H1 (cell line): ENCODE measurements around the gene GPATCH4. TPM values are rescaled to one million over a fixed set of nuclear protein-coding genes. Genes with fewer than 3 reads are reported as not detected.

Experiments used
- CTCF ChIA-PET: fragments of 300-600 bp; sonication (Branson Sonifier 250); formaldehyde crosslinking; loops from one replicate; lab custom pipeline; 2021; ENCODE audit not compliant: partially characterized antibody; lab: Charles Lee
- POLR2A ChIA-PET: fragments of 300-600 bp; sonication (Branson Sonifier 250); formaldehyde crosslinking; loops from one replicate; lab custom pipeline; 2021; ENCODE audit warnings: inconsistent platforms; ENCODE audit not compliant: partially characterized antibody; lab: Charles Lee
- DNase-seq, 2 experiments: peaks; one replicate each; pipeline versions ENCODE4 v3.0.0 to v3.0.0-alpha.2; 2010 to 2022; ENCODE audit warnings: low spot score in 2 of 2, low read depth in 1 of 2, mixed read lengths in 1 of 2
- FAIRE-seq: peaks from 2 replicates; lab custom pipeline; 2011; peaks lifted over from hg19 to GRCh38; lab: Jason Lieb, UNC
- H2AFZ ChIP-seq: 2 replicates; pipeline ENCODE4 v1.8.1; 2012; ENCODE audit warnings: low read length, inconsistent platforms
- H2AK5ac ChIP-seq: 2 replicates; pipeline ENCODE4 v1.6.1; 2013; ENCODE audit warnings: low read depth, low read length
- H2BK120ac ChIP-seq: replicated peaks from 2 replicates; pipeline ENCODE3; 2013; ENCODE audit warnings: low read depth, low read length, inconsistent platforms
- H2BK12ac ChIP-seq: 2 replicates; pipeline ENCODE4 v1.6.1; 2013; ENCODE audit warnings: low read depth, low read length
- H2BK15ac ChIP-seq: 2 replicates; pipeline ENCODE4 v1.6.1; 2013; ENCODE audit warnings: low read length
- H2BK20ac ChIP-seq: 2 replicates; pipeline ENCODE4 v1.6.1; 2013; ENCODE audit warnings: low read length
- H2BK5ac ChIP-seq: 2 replicates; pipeline ENCODE4 v1.6.1; 2013; ENCODE audit warnings: low read depth, low read length
- H3K14ac ChIP-seq: 2 replicates; pipeline ENCODE4 v1.6.1; 2013; ENCODE audit warnings: inconsistent platforms; ENCODE audit not compliant: insufficient read length
- H3K18ac ChIP-seq: 2 replicates; pipeline ENCODE4 v1.6.1; 2013; ENCODE audit warnings: low read length; ENCODE audit errors: extremely low read depth
- H3K23ac ChIP-seq: 2 replicates; pipeline ENCODE4 v1.6.1; 2013; ENCODE audit warnings: inconsistent platforms; ENCODE audit not compliant: insufficient read length
- H3K23me2 ChIP-seq: 2 replicates; pipeline ENCODE4 v1.6.1; 2013; ENCODE audit warnings: low read depth, low read length
- H3K27ac ChIP-seq: 2 replicates; pipeline ENCODE4 v1.6.1; 2011; ENCODE audit warnings: low read depth, low read length, inconsistent platforms
- H3K27me3 ChIP-seq, 4 experiments: replicated peaks in 1 of 4; 1 replicate in 1 of 4; 2 replicates in 3 of 4; pipeline versions ENCODE4 v1.6.1 to v1.8.1; 2011 to 2013; ENCODE audit warnings: low read length in 3 of 4, mild to moderate bottlenecking in 3 of 4, inconsistent platforms in 2 of 4, mixed read lengths in 2 of 4, moderate library complexity in 1 of 4; ENCODE audit not compliant: control insufficient read depth in 3 of 4, insufficient read depth in 3 of 4; ENCODE audit errors: extremely low read depth in 1 of 4
- H3K36me3 ChIP-seq, 4 experiments: 2 replicates each; pipeline versions ENCODE4 v1.6.1 to v1.8.1; 2011 to 2013; ENCODE audit warnings: mild to moderate bottlenecking in 4 of 4, low read length in 3 of 4, moderate library complexity in 2 of 4, control low read depth in 1 of 4, inconsistent platforms in 1 of 4; ENCODE audit not compliant: insufficient read depth in 4 of 4, control insufficient read depth in 2 of 4
- H3K4ac ChIP-seq: replicated peaks from 2 replicates; pipeline ENCODE3; 2013; ENCODE audit warnings: low read length, low read depth, mixed read lengths, inconsistent platforms; ENCODE audit not compliant: insufficient read length
- H3K4me1 ChIP-seq, 4 experiments: replicated peaks in 1 of 4; 1 replicate in 1 of 4; 2 replicates in 3 of 4; pipeline versions ENCODE4 v1.6.1 to v1.8.1; 2011 to 2013; ENCODE audit warnings: low read length in 3 of 4, inconsistent platforms in 2 of 4, mixed read lengths in 1 of 4; ENCODE audit not compliant: insufficient read depth in 4 of 4, control insufficient read depth in 3 of 4
- H3K4me2 ChIP-seq, 2 experiments: 2 replicates each; pipeline versions ENCODE4 v1.6.1 to v1.8.1; 2011 to 2013; ENCODE audit warnings: low read depth in 2 of 2, low read length in 2 of 2, control low read depth in 1 of 2, inconsistent platforms in 1 of 2, mild to moderate bottlenecking in 1 of 2; ENCODE audit not compliant: insufficient read depth in 1 of 2
- H3K4me3 ChIP-seq, 4 experiments: fragments of 200-600, 300-600 bp in 1 of 4; sonication (generic), shearing (Covaris generic), sonication (Bioruptor Twin) in 1 of 4; 2 replicates each; pipeline versions ENCODE4 v1.5.1 to v1.8.1; 2011 to 2016; ENCODE audit warnings: low read length in 4 of 4, low read depth in 3 of 4, control low read depth in 2 of 4, inconsistent platforms in 2 of 4, mild to moderate bottlenecking in 2 of 4, mixed read lengths in 1 of 4, moderate library complexity in 1 of 4; ENCODE audit not compliant: insufficient read depth in 2 of 4; ENCODE audit errors: extremely low read depth in 1 of 4
- H3K56ac ChIP-seq: replicated peaks from 2 replicates; pipeline ENCODE3; 2013; ENCODE audit warnings: low read depth, mild to moderate bottlenecking, mixed read lengths, low read length, inconsistent platforms; ENCODE audit not compliant: insufficient read length
- H3K79me1 ChIP-seq: 2 replicates; pipeline ENCODE4 v1.6.1; 2013; ENCODE audit warnings: low read depth, low read length, control low read depth
- H3K79me2 ChIP-seq, 2 experiments: 2 replicates each; pipeline versions ENCODE4 v1.6.1 to v1.8.1; 2012 to 2013; ENCODE audit warnings: low read length in 2 of 2, mild to moderate bottlenecking in 2 of 2, inconsistent platforms in 1 of 2; ENCODE audit not compliant: insufficient read depth in 2 of 2, control insufficient read depth in 1 of 2
- H3K9ac ChIP-seq, 4 experiments: replicated peaks in 1 of 4; 1 replicate in 1 of 4; 2 replicates in 3 of 4; pipeline versions ENCODE4 v1.6.1 to v1.8.1; 2011 to 2013; ENCODE audit warnings: low read depth in 3 of 4, low read length in 3 of 4, control low read depth in 2 of 4, mild to moderate bottlenecking in 2 of 4, moderate library complexity in 2 of 4, inconsistent platforms in 1 of 4; ENCODE audit errors: extremely low read depth in 1 of 4
- H3K9me3 ChIP-seq, 2 experiments: 2 replicates each; pipeline versions ENCODE4 v1.6.1 to v1.8.1; 2012 to 2013; ENCODE audit warnings: mild to moderate bottlenecking in 2 of 2, moderate library complexity in 2 of 2, control low read depth in 1 of 2, inconsistent platforms in 1 of 2, low read depth in 1 of 2, low read length in 1 of 2, mixed read lengths in 1 of 2; ENCODE audit not compliant: insufficient read depth in 2 of 2
- H4K20me1 ChIP-seq, 2 experiments: replicated peaks in 1 of 2; 2 replicates each; pipeline versions ENCODE3 to v1.8.1; 2011 to 2013; ENCODE audit warnings: inconsistent platforms in 2 of 2, low read length in 2 of 2, mild to moderate bottlenecking in 1 of 2; ENCODE audit not compliant: insufficient read depth in 2 of 2, control insufficient read depth in 1 of 2
- H4K5ac ChIP-seq: 2 replicates; pipeline ENCODE4 v1.6.1; 2013; ENCODE audit warnings: low read length, low read depth, mixed read lengths, inconsistent platforms; ENCODE audit not compliant: insufficient read length
- H4K8ac ChIP-seq: 2 replicates; pipeline ENCODE4 v1.8.0; 2013; ENCODE audit warnings: mild to moderate bottlenecking, moderate library complexity, low read length, inconsistent platforms; ENCODE audit not compliant: insufficient read depth; ENCODE audit errors: extremely low read depth
- H4K91ac ChIP-seq: replicated peaks from 2 replicates; pipeline ENCODE3; 2013; ENCODE audit warnings: low read length, mixed read lengths, inconsistent platforms; ENCODE audit not compliant: insufficient read length
- CHD2 ChIP-seq: IDR thresholded peaks from 2 replicates; pipeline ENCODE4 v1.6.1; 2012; ENCODE audit warnings: low read length, improper control_type of control experiment
- EP300 ChIP-seq, 2 experiments: IDR thresholded peaks; 1 replicate in 1 of 2; 2 replicates in 1 of 2; pipeline ENCODE4 v1.6.1; 2011 to 2012; ENCODE audit warnings: low read depth in 2 of 2, low read length in 2 of 2, mild to moderate bottlenecking in 2 of 2, borderline replicate concordance in 1 of 2, inconsistent platforms in 1 of 2, moderate library complexity in 1 of 2
- EZH2 ChIP-seq: fragments of 200-600 bp; sonication (generic); IDR thresholded peaks from 2 replicates; pipeline ENCODE4 v1.7.1; 2012; ENCODE audit warnings: low read depth, mild to moderate bottlenecking, moderate library complexity, low read length, inconsistent platforms; ENCODE audit not compliant: severe bottlenecking
- GTF2F1 ChIP-seq: IDR thresholded peaks from 2 replicates; pipeline ENCODE4 v1.6.1; 2012; ENCODE audit warnings: low read depth, low read length, improper control_type of control experiment, borderline replicate concordance
- POLR2A ChIP-seq, 2 experiments: IDR thresholded peaks; 1 replicate in 1 of 2; 2 replicates in 1 of 2; pipeline ENCODE4 v1.6.1; 2011; ENCODE audit warnings: low read depth in 2 of 2, low read length in 2 of 2, mild to moderate bottlenecking in 2 of 2; ENCODE audit errors: control extremely low read depth in 1 of 2
- POU5F1 ChIP-seq: IDR thresholded peaks from 2 replicates; pipeline ENCODE4 v1.6.1; 2011; ENCODE audit warnings: low read depth, mild to moderate bottlenecking, low read length, moderate library complexity
- RAD21 ChIP-seq, 2 experiments: IDR thresholded peaks in 1 of 2; conservative IDR thresholded peaks in 1 of 2; 2 replicates each; pipeline ENCODE4 v1.6.1; 2011; ENCODE audit warnings: low read depth in 2 of 2, low read length in 2 of 2, improper control_type of control experiment in 1 of 2, inconsistent platforms in 1 of 2, mild to moderate bottlenecking in 1 of 2, moderate library complexity in 1 of 2
- SIRT6 ChIP-seq: IDR thresholded peaks from one replicate; pipeline ENCODE4 v1.7.1; 2012; ENCODE audit warnings: low read length, inconsistent platforms
- SIX5 ChIP-seq: IDR thresholded peaks from 2 replicates; pipeline ENCODE4 v1.6.1; 2011; ENCODE audit warnings: mild to moderate bottlenecking, low read depth, low read length
- SP1 ChIP-seq: IDR thresholded peaks from 2 replicates; pipeline ENCODE4 v1.6.1; 2011; ENCODE audit warnings: low read depth, low read length
- SP2 ChIP-seq: IDR thresholded peaks from 2 replicates; pipeline ENCODE4 v1.6.1; 2012; ENCODE audit warnings: mild to moderate bottlenecking, low read length, inconsistent platforms
- SUZ12 ChIP-seq: fragments of 200-600 bp; sonication (generic); IDR thresholded peaks from 2 replicates; pipeline ENCODE4 v1.6.1; 2012; ENCODE audit warnings: mild to moderate bottlenecking, inconsistent platforms, low read length, moderate library complexity, mixed read lengths
- TCF12 ChIP-seq: IDR thresholded peaks from 2 replicates; pipeline ENCODE4 v1.6.1; 2011; ENCODE audit warnings: low read depth, mild to moderate bottlenecking, low read length
- WGBS, 2 experiments: shearing (Covaris generic) in 1 of 2; methylation state at CpG; one replicate each; pipeline versions ENCODE4 v1.1.6 to v1.1.7; 2013 to 2015; ENCODE audit warnings: low lambda C conversion rate in 2 of 2, mixed read lengths in 2 of 2, inconsistent platforms in 1 of 2, low coverage in 1 of 2, missing lambda C conversion rate in 1 of 2; ENCODE audit not compliant: insufficient replicate concordance in 2 of 2, insufficient coverage in 1 of 2, insufficient read length in 1 of 2; ENCODE audit errors: extremely low coverage in 1 of 2, missing lambda C conversion rate in 1 of 2; 5-methylcytosine and 5-hydroxymethylcytosine counted together
- polyA plus RNA-seq, 7 experiments: library from polyadenylated mRNA; depleted of rRNA in 3 of 7; stranded (reverse) in 5 of 7; unstranded in 2 of 7; fragments of >200 nt in 5 of 7; fragments of 200-250 nt in 2 of 7; gene quantifications; 1 replicate in 5 of 7; 2 replicates in 1 of 7; 4 replicates in 1 of 7; pipeline versions ENCODE4 v1.2.1 to v1.2.3, GENCODE V29; 2011 to 2013; ENCODE audit warnings: missing spikeins in 2 of 7, mixed read lengths in 2 of 7
- total RNA-seq: library from RNA; stranded (reverse); fragmentation: NEBNext Ultra II Directional; extraction: Animal tissue kit (Norgen Biotek cat#: 25700); gene quantifications from 2 replicates; pipeline ENCODE4 v1.2.1, GENCODE V29; 2021

Gene GPATCH4
- total and polyA plus RNA-seq, 2 of the 8 experiments (the other 6 are each of a cell fraction or from before 2014, with no cell fraction given) = 20.5 to 47.9 TPM

GRCh38 chr1:156547982-156548381, 53.3 kb downstream of the GPATCH4 start:
- Histone ChIP-seq H2BK120ac (no peak overlapping the region), H3K9ac (no peak overlapping the region), H2BK12ac (no peak overlapping the region), H3K4me1 (no peaks in the 10 kb centered on the region), H4K8ac (no peak overlapping the region), H3K18ac (no peak overlapping the region), H2AFZ (no peak overlapping the region), H3K27ac (no peak overlapping the region), H3K4me2 (no peak overlapping the region), H4K5ac (no peak overlapping the region), H2AK5ac (no peak overlapping the region), H3K36me3 (peaks cover 3 to 24% (median 14%) of the 10 kb centered on the region in 4 experiments; a peak in 7 of 8 replicates), H3K23ac (no peak overlapping the region), H3K27me3 (no peaks in the 10 kb centered on the region), H3K79me1 (no peaks in the 10 kb centered on the region), H3K4me3 (no peak overlapping the region), H3K23me2 (no peaks in the 10 kb centered on the region), H2BK20ac (no peak overlapping the region), H3K9me3 (no peaks in the 10 kb centered on the region), H3K4ac (no peak overlapping the region), H4K20me1 (peaks cover 0 to 8% of the 10 kb centered on the region in 2 experiments), H2BK5ac (no peak overlapping the region), H2BK15ac (no peak overlapping the region), H4K91ac (no peak overlapping the region), H3K79me2 (no peaks in the 10 kb centered on the region), H3K14ac (no peak overlapping the region), H3K56ac (no peak overlapping the region)
- ChIA-PET POLR2A (interaction anchor here (0.6 to 1.3 kb wide), 2 partner anchors 11 to 44 kb away, joined by 3 read pairs; no protein-coding TSS in a partner anchor), CTCF (interaction anchor here (0.6 to 6.8 kb wide), 7 partner anchors 13 to 102 kb away, joined by 3 to 33 read pairs (median 3); no protein-coding TSS in a partner anchor)
- TF ChIP-seq EZH2 = no peak
- no peak for TF ChIP-seq SIX5
- TF ChIP-seq SIRT6 = no peak
- no peak for TF ChIP-seq POU5F1
- TF ChIP-seq EP300 (IDR thresholded peaks at IDR 0.05; ENCODE audit: borderline replicate concordance in 1 of 2, low read depth in 2 of 2, low read length in 2 of 2) = no peak
- no peak for TF ChIP-seq GTF2F1
- no peak for TF ChIP-seq CHD2
- TF ChIP-seq RAD21 (IDR thresholded peaks at IDR 0.05 in 1 of 2, conservative IDR thresholded peaks at IDR 0.05 in 1 of 2; ENCODE audit: low read depth in 2 of 2, low read length in 2 of 2) = no peak
- TF ChIP-seq SUZ12 = no peak
- no peak for TF ChIP-seq SP1
- TF ChIP-seq POLR2A (IDR thresholded peaks at IDR 0.05; ENCODE audit: control extremely low read depth in 1 of 2, low read depth in 2 of 2, low read length in 2 of 2) = no peak
- TF ChIP-seq TCF12 = no peak
- TF ChIP-seq SP2 = no peak
- DNase-seq (no peak), FAIRE-seq (no peak)
- WGBS, 2 experiments = 91% methylated on average over 9 of the region's 9 CpGs; no CpG with 5 or more reads in 1 of the 2 experiments
